NCI-H524 treated with DMSO at 0.1 percent for 48 hours (cell line): ENCODE measurements around the gene UBL4B.

ENCODE experiments used
- DNase-seq: peaks from one replicate; lab custom pipeline; 2025; lab: John Stamatoyannopoulos, UW

The UBL4B gene

DNA sequence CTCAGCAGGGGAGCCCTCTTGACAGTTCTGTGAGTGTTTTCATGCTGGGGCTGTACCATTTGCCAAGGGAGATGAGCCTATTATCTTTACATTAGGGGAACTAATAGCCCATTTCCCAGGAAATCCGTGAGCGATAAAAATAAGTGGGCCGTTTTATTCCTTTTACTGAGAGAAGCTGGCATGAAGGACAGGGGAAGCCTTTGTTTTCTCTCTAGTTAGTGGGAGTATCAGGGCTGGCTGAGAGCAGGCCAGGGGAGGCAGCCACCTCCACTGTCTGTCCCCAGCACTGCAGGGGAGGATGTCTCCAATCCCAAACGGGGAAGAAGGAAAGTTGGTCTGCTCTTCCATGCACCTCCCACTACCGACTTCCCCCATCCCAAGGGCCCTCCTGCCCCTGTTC, 2.5 kb downstream of the UBL4B start:
- DNase-seq: no peak

DNA sequence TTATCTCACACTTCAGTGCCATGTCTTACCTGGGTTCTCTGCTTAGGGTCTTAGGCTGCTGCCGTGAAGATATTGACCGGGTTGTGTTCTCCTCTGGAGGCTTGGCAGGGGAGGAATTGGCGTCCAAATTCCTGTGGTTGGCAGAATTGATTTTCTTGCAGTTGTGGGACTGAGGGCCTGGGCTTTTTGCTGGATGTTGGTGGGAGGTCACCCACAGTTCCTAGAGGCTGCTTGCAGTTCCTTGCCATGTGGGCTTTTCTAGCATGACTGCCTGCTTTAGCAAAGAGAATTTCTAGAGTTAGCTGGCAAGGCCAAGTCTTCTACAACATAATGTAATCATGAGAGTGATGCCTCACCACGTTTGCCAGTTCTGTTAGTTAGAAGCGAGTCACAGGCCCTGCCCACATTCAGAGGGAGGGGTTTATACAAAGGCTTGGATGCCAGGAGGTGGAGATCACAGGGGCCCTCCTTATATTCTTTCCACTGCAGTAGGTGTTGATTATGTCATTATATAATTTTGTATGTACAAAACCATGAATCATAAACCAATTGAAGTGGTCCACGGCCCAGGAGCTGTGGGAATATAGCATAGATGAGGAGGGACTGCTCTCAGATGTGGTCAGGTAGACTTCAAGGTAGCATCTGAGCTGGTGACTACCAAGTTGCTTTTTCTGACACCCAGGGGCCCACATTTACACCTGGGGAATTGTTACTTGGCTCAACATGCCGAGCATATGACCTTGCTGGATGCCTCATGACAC, 6.6 kb downstream of the UBL4B start:
- DNase-seq: no peak

GRCh38 chr1:110119843-110120242, 7.6 kb downstream of the UBL4B start:
- peak; percentile 25 for DNase-seq

- DNase-seq: no peak
Measured at GRCh38 chr1:110120960-110121561, 8.8 kb downstream of the UBL4B start.

DNA sequence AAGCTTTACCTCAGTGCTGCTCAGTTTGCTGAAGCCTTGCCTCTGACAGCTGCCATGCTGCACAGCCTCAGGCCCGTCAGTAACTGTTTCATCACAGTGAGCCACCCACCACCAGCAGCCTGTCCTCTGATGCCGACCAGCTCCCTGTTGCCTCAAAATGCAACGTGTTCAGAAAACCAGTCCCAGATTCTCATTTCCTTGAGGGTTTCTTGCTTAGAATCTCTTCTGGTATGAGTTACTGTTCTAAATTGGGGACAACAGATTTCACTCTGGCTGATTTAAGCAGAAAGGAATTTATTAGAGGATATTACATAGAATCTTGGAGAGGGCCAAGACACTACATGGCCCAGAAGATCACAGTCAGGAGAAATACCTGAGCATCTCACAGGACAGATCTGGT, 11.0 kb downstream of the UBL4B start:
- no peak for DNase-seq

DNA sequence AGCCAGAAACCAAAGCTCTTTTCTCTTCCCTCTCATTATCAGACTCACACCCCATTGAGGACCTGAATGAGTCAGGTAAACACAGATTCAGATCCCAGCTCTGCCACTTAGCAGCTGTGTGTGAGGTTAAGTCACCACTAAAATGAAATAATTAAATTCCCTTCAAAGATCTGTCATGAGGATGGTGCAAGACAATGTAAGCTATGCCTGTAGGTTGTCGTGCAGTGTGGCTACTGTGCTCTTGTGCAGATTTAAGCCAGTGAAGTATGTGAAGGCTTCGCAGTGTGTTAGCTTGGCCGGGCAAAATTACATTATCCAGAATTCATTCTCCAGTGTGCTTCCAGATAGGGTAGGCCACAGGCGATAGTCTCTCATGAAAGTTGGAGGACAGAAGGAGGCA, 13.6 kb downstream of the UBL4B start:
- DNase-seq: no peak

DNA sequence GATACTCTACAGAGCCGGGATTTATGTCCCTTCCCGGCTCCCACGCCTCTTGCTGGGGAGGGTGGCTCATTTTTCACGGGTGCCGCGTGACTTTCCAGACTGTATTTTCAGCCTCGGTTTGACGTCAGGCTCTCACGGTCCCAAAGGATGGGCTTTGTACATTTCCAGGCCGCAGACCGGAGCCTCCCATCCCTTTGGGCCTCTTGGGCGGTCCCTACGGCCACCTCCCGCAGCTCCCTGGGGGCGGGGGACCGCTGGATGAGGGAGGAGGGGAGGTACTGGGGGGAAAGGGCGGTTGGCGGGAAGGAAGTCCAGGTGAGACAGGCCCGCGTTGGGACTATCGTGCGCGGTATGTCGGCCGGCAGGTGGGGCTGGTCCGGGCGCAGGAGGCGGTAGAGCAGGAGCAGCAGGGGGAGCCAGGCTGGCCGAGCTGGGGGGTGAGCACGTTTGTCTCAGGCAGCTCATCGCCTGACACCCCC, 17.9 kb downstream of the UBL4B start:
- no peak for DNase-seq

DNA sequence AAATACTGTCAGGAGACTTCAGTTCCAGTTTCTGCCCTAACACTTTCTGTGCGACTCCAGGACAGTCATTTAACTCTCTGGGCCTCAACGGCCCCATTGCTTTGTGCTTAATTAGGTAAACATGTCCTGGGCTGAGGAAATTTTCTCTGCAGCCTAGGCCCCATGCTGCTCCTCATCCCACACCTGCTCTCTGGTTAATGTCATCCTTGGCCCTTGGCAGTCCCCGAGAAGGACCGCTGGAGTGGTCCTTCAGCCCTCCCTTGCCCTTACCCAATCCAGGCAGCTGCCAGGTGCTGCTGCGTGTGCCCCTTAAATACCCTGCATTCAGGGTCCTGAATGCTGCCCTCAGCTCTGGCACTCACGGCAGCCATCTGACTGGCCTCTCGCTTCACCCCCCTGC, 18.7 kb downstream of the UBL4B start:
- no peak for DNase-seq

DNA sequence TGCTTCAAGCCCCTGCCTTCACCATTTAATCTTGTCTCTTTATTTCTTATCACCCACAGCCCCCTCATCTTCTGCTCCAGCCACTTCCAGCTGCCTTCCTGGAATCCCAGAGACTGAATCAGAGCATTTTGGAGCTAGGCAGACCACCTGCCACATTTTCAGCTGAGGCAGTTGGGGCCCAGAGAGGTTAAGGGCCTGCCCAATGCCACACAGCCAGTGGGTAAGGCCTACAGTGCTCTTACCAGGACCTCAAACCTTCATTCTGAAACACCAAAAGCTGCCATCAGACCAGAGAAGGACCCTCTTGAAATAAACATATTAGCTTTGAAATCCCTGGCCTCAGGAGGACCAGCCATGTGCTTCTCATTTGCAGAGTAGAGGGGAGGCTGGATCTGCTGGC, 20.4 kb downstream of the UBL4B start:
- DNase-seq: no peak

DNA sequence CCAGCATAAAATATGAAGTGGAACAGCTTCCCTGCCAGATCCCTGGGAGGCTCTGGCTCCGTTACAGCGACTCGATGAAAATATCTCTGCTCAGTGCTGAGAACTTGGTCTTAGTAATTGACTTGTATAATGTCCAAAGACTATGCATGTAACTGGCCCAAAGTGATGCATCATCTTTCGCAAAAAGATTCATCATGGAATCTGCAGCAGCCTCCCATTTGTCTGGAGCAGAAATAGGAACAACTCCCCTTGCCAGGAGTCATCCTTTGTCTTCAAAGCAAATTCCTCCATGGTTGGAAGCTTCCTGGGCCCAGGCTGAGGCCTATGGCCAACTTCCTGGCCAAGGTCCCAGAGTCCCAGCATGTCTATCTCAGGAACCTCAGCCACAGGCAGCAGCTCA, 21.2 kb downstream of the UBL4B start:
- DNase-seq: no peak

DNA sequence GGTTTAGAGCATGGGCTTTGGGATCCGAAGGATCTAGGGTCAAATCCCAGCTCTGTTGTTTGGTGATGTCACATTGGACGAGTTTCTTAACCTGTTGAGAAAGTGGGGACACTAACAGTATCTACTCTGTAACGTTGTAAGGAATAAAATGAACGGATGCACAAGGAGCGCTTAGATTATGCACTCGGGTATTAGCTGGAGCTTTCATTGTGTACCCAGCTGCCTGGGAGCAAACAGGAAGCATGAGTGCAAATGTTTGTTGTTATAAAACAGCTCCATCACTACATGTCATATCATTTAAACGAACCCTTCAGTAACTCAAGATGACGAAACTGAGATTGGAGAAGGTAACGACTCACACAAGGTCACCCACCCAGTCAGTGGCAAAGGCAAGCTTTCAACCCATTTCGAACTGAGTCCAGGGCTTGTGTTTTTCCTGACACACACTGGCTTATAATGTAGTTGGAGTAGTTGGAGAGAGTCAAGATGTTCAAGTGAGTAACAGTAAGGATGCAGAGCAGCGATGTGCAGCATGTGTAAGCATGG, 21.9 kb downstream of the UBL4B start:
- no peak for DNase-seq

DNA sequence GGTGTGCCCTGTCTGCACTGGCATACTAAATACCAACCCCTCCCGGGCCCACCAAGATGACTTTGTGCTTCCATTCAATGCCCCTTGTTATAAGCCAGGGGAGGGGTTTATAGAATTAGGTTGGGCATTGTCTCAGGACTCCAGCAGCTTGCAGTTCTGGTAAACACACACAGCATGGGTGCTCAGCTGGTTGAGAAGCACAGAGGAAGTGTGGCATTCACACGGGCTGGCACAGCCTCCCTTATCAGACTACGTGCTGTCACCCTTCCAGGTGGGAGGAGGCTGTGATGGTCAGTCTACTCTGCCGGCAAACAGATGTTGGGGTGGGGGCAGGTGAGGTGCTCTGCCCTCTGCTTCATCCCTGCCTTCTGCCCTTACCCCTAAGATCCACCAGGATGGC, 23.0 kb downstream of the UBL4B start:
- DNase-seq: no peak

DNA sequence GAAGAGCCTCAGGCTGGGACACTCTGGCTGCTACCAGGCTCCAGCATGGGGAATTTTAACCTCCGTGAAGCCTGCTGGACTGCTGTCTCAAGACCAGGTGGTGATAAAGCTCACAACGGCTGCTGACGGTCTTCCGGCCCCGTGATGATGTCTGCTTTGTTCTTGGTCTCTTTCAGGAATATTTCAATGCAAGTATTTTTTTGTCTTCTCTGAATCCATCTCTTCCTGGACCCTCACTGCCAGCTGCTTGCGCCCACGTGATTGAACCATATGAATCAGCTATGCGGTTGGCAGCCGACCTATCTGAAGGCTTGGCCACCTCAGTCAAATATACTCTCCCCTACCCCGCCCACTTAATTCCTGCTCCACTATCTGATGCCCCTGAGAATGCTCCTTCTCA, 23.4 kb downstream of the UBL4B start:
- no peak for DNase-seq

- DNase-seq: peak; percentile 18
Measured at GRCh38 chr1:110136911-110137310, 24.7 kb downstream of the UBL4B start.

GRCh38 chr1:110138956-110139355, 26.7 kb downstream of the UBL4B start:
- DNase-seq: no peak

DNA sequence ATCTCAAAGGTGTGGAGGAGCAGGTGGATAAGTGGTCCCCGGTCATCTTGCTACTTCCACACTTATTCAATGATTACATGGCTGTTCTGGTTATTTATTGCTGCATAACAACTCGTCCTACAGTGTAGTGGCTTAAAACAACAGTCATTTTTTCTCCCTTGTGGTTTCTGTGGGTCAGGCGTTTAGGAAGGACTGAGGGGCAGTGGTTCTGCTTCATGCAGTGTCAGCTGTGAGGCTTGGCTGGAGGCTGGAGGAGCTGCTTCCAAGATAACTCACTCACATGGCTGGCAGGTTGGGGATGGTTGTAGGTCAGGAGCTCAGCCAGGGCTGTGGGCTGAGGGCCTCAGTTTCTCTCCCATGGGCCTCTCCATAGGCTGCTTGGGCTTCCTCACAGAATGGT, 32.1 kb downstream of the UBL4B start:
- no peak for DNase-seq

DNA sequence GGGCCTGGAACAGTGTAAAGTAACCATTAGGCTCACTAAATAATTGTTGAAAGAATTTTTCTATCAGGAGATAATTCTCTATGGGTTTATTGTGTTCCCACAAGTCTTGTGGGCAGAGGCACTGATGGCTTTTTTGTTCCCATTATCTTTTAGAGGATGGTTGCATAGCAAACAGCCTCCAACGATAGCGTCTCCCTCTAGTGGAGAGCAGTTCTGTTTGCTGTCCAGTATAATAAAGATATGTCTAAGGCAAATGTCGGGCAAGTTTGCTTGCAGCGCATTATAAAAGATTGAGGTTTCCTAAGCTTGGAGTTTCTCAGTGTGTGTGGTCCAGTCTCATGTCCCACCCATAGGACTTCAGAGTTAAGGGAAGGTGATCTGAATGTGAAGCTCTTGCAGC, 36.7 kb downstream of the UBL4B start:
- no peak for DNase-seq

DNA sequence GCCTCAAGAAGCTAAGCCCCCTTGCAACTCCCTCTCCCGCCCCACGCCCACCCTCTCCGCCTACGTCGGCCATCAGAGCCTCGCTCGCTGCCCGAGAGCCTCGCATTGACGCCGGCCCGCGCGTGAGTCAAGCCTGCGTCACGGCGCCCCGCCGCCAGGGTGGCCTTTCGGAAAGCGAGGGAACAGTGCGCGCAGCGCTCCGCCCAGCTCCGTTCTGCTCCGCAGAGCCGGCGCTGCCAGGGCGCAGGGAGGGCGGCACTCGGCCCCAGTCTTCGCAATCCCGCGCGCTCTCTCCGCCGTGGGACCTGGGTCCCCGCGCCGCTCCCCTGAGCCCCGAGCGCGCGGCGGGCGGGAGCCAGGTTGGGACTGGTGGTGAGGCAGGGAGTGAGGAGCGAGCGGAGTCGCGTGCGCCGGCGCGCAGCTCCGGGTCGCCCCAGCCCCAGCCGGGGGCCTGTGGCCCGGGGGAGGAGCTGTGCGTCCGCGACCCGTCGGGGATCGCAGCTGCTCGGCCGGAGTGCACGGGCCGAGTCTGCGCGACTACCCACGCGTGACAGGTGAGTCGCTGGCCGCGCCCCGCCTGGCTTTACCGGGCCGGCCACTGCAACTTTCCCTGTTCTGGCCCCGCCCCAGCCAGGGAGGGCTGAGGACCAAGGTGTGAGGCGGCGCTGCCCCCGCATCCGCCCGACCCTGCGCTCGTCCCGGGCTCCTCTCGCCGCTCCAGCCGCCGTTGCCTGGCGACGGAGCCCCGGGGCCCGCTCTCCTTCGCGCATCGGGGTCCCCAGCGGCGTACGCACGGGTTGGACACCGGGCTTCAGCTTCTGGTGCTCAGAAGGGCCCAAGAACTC, 38.3 kb downstream of the UBL4B start, which contains the start of gene SLC6A17:
Gene SLC6A17 (plus strand): TSS at position 165 of the 845 bp plus-strand sequence. CDS start 16,436 bp downstream, outside the sequence.
- no peak for DNase-seq

GRCh38 chr1:110151175-110151669, 39.0 kb downstream of the UBL4B start:
- no peak for DNase-seq

- no peak for DNase-seq
Measured at GRCh38 chr1:110152133-110152785, 40.0 kb downstream of the UBL4B start.

- DNase-seq: no peak
Measured at GRCh38 chr1:110153407-110153950, 41.2 kb downstream of the UBL4B start.
